Liver (tissue), 3 donors: Measurements from ENCODE around the gene ST3GAL5.
A peak's percentile ranks its signal among the peaks of the same experiment; 100 is the strongest.

ENCODE experiments used
- ATF3 ChIP-seq: IDR thresholded peaks from 2 replicates; pipeline ENCODE4 v1.6.1; 2016; ENCODE audit warnings: antibody characterized with exemption
- CTCF ChIP-seq: fragments of 150-350 bp; IDR thresholded peaks from 2 replicates; pipeline ENCODE4 v1.5.1; 2017; ENCODE audit warnings: improper control_type of control experiment, low read depth, low read length; ENCODE audit not compliant: missing input control
- EGR1 ChIP-seq, 2 donors: IDR thresholded peaks; 2 replicates each; pipeline ENCODE4 v1.6.1; 2016 to 2018; ENCODE audit warnings: antibody characterized with exemption in 2 of 2, low read depth in 2 of 2
- FOXA1 ChIP-seq: IDR thresholded peaks from 2 replicates; pipeline ENCODE4 v1.6.1; 2016; ENCODE audit warnings: antibody characterized with exemption
- GABPA ChIP-seq, 2 donors: IDR thresholded peaks in 1 of 2; conservative IDR thresholded peaks in 1 of 2; 2 replicates each; pipeline ENCODE4 v1.6.1; 2016; ENCODE audit warnings: antibody characterized with exemption in 2 of 2, mild to moderate bottlenecking in 1 of 2, moderate library complexity in 1 of 2
- JUND ChIP-seq, 2 donors: IDR thresholded peaks; 2 replicates each; pipeline ENCODE4 v1.6.1; 2016; ENCODE audit warnings: antibody characterized with exemption in 2 of 2
- MAX ChIP-seq: IDR thresholded peaks from 2 replicates; pipeline ENCODE4 v1.6.1; 2016; ENCODE audit warnings: antibody characterized with exemption
- RAD21 ChIP-seq, 2 donors: IDR thresholded peaks; 2 replicates each; pipeline ENCODE4 v1.6.1; 2016; ENCODE audit warnings: antibody characterized with exemption in 2 of 2, mild to moderate bottlenecking in 2 of 2
- REST ChIP-seq: IDR thresholded peaks from 2 replicates; pipeline ENCODE4 v1.6.1; 2016; ENCODE audit warnings: antibody characterized with exemption, mild to moderate bottlenecking
- RXRA ChIP-seq, 2 donors: IDR thresholded peaks; 2 replicates each; pipeline ENCODE4 v1.6.1; 2017 to 2018; ENCODE audit warnings: antibody characterized with exemption in 2 of 2, mild to moderate bottlenecking in 1 of 2
- TAF1 ChIP-seq: conservative IDR thresholded peaks from 2 replicates; pipeline ENCODE4 v1.6.1; 2016; ENCODE audit warnings: antibody characterized with exemption, mild to moderate bottlenecking
- YY1 ChIP-seq: IDR thresholded peaks from 2 replicates; pipeline ENCODE4 v1.6.1; 2016; ENCODE audit warnings: antibody characterized with exemption, mild to moderate bottlenecking
- ZBTB33 ChIP-seq: IDR thresholded peaks from 2 replicates; pipeline ENCODE4 v1.6.1; 2016; ENCODE audit warnings: antibody characterized with exemption
- donor health status: healthy.
- donor health status: healthy.

- peak; percentile 49 for TF ChIP-seq CTCF
- no peak for TF ChIP-seq MAX
- no peak for TF ChIP-seq REST
- no peak for TF ChIP-seq GABPA (IDR thresholded peaks at IDR 0.05 in 1 of 2, conservative IDR thresholded peaks at IDR 0.05 in 1 of 2)
- TF ChIP-seq ATF3: peak; percentile 25
- peak; percentile 48 to 55 for TF ChIP-seq RAD21 (IDR thresholded peaks at IDR 0.05)
- no peak for TF ChIP-seq RXRA (IDR thresholded peaks at IDR 0.05)
- TF ChIP-seq TAF1: peak; percentile 39
- TF ChIP-seq YY1: no peak
- TF ChIP-seq EGR1 (IDR thresholded peaks at IDR 0.05; ENCODE audit: low read depth in 2 of 2): peak in 1 of 2 donors; percentile 44
- no peak for TF ChIP-seq JUND (IDR thresholded peaks at IDR 0.05)
- TF ChIP-seq FOXA1: no peak
- no peak for TF ChIP-seq ZBTB33
These were observed at the start of gene ST3GAL5 for GRCh38 chr2:85888684-85889626.
